ENCODE data around the gene PAK5.

DNA sequence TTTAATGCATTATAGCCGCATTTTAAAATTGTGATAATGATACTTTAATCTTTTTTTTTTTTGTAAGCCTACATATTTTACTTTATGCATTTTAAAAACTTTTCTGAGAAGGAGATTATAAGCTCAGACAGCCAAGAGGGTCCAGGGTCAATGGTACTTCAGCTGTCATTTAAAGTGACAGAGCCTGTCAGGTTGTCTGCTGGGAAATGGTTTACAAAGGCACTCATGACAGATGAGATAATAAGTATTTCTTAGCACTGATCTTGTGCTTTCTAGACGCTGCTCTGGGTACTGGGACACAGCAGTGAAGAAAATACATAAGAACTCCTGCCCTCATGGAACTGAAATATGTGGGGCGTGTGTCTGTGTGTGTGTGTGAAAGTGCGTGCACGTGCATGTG lies 304.9 kb downstream of the PAK5 start:
- TF ChIP-seq, protein P1, sequence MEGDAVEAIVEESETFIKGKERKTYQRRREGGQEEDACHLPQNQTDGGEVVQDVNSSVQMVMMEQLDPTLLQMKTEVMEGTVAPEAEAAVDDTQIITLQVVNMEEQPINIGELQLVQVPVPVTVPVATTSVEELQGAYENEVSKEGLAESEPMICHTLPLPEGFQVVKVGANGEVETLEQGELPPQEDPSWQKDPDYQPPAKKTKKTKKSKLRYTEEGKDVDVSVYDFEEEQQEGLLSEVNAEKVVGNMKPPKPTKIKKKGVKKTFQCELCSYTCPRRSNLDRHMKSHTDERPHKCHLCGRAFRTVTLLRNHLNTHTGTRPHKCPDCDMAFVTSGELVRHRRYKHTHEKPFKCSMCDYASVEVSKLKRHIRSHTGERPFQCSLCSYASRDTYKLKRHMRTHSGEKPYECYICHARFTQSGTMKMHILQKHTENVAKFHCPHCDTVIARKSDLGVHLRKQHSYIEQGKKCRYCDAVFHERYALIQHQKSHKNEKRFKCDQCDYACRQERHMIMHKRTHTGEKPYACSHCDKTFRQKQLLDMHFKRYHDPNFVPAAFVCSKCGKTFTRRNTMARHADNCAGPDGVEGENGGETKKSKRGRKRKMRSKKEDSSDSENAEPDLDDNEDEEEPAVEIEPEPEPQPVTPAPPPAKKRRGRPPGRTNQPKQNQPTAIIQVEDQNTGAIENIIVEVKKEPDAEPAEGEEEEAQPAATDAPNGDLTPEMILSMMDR (IDR thresholded peaks at IDR 0.05 in 8 of 11, conservative IDR thresholded peaks at IDR 0.05 in 3 of 11): no peak
- no peak for TF ChIP-seq POLR2A (IDR thresholded peaks at IDR 0.05)
- no peak for TF ChIP-seq POLR2AphosphoS5 (IDR thresholded peaks at IDR 0.05)

Data from spleen (tissue), 7 donors.